ENCODE results near the gene MRPL44.

MRPL44 gene

GRCh38 chr2:223976635-223977226 is 19.5 kb downstream of the MRPL44 start:
- Mint-ChIP-seq H3K27ac (no peak overlapping the region), H3K36me3 (no peaks in the 10 kb centered on the region), H3K4me1 (no peaks in the 10 kb centered on the region), H3K4me3 (no peak overlapping the region), H3K9me3 (no peaks in the 10 kb centered on the region)
- ATAC-seq (peak; percentile 65), DNase-seq (ENCODE audit: low spot score in 2 of 2) (no peak)

- H3K36me3 Mint-ChIP-seq, result no peaks in the 10 kb centered on the region
- DNase-seq (ENCODE audit: low spot score in 2 of 2), result no peak
- no peak for ATAC-seq
- no peaks in the 10 kb centered on the region for H3K4me1 Mint-ChIP-seq
- no peaks in the 10 kb centered on the region for H3K9me3 Mint-ChIP-seq
- H3K4me3 Mint-ChIP-seq, result no peak overlapping the region
- H3K27ac Mint-ChIP-seq, result no peak overlapping the region
Measured at GRCh38 chr2:223978451-223978850, 21.2 kb downstream of the MRPL44 start.

GRCh38 chr2:223979730-223980396 is 22.6 kb downstream of the MRPL44 start:
- Mint-ChIP-seq H3K4me1 (no peaks in the 10 kb centered on the region), H3K4me3 (no peak overlapping the region), H3K36me3 (no peaks in the 10 kb centered on the region), H3K27ac (no peak overlapping the region), H3K9me3 (no peaks in the 10 kb centered on the region)
- ATAC-seq, result no peak
- no peak for DNase-seq (ENCODE audit: low spot score in 2 of 2)

GRCh38 chr2:223980397-223980735 is 23.1 kb downstream of the MRPL44 start:
- no peak overlapping the region for H3K27ac Mint-ChIP-seq
- no peaks in the 10 kb centered on the region for H3K36me3 Mint-ChIP-seq
- no peak for DNase-seq (ENCODE audit: low spot score in 2 of 2)
- H3K9me3 Mint-ChIP-seq, result no peaks in the 10 kb centered on the region
- no peak for ATAC-seq
- no peak overlapping the region for H3K4me3 Mint-ChIP-seq
- H3K4me1 Mint-ChIP-seq, result no peaks in the 10 kb centered on the region

- no peak overlapping the region for H3K4me3 Mint-ChIP-seq
- DNase-seq (ENCODE audit: low spot score in 2 of 2), result no peak
- no peak for ATAC-seq
- no peak overlapping the region for H3K27ac Mint-ChIP-seq
- H3K4me1 Mint-ChIP-seq, result no peaks in the 10 kb centered on the region
- no peaks in the 10 kb centered on the region for H3K9me3 Mint-ChIP-seq
- no peaks in the 10 kb centered on the region for H3K36me3 Mint-ChIP-seq
Measured at GRCh38 chr2:223980803-223981202, 23.5 kb downstream of the MRPL44 start.

- DNase-seq (ENCODE audit: low spot score in 2 of 2) (no peak), ATAC-seq (no peak)
- H3K4me1 Mint-ChIP-seq, result no peaks in the 10 kb centered on the region
- no peaks in the 10 kb centered on the region for H3K9me3 Mint-ChIP-seq
- no peak overlapping the region for H3K27ac Mint-ChIP-seq
- H3K36me3 Mint-ChIP-seq, result no peaks in the 10 kb centered on the region
- H3K4me3 Mint-ChIP-seq, result no peak overlapping the region
Measured at GRCh38 chr2:223981241-223981640, 24.0 kb downstream of the MRPL44 start.

GRCh38 chr2:223989206-223989855 is 32.1 kb downstream of the MRPL44 start:
- Mint-ChIP-seq H3K4me1 (no peaks in the 10 kb centered on the region), H3K27ac (no peak overlapping the region)
- ATAC-seq, result no peak

GRCh38 chr2:223989856-223990232 is 32.6 kb downstream of the MRPL44 start:
- no peak overlapping the region for H3K4me3 Mint-ChIP-seq
- peaks cover 3% of the 10 kb centered on the region for H3K4me1 Mint-ChIP-seq
- no peaks in the 10 kb centered on the region for H3K9me3 Mint-ChIP-seq
- ATAC-seq (no peak), DNase-seq (ENCODE audit: low spot score in 2 of 2) (no peak)
- no peaks in the 10 kb centered on the region for H3K36me3 Mint-ChIP-seq
- H3K27ac Mint-ChIP-seq, result no peak overlapping the region

More at GRCh38 chr2:223989206-223989855, 32.1 kb downstream of the MRPL44 start:
- Mint-ChIP-seq H3K4me3 (no peak overlapping the region), H3K36me3 (no peaks in the 10 kb centered on the region), H3K9me3 (no peaks in the 10 kb centered on the region)
- no peak for DNase-seq (ENCODE audit: low spot score in 2 of 2)

GRCh38 chr2:223991611-223992010 is 34.3 kb downstream of the MRPL44 start:
- peaks cover 5% of the 10 kb centered on the region for H3K36me3 Mint-ChIP-seq
- peaks cover 6% of the 10 kb centered on the region for H3K4me1 Mint-ChIP-seq
- no peak overlapping the region for H3K27ac Mint-ChIP-seq
- DNase-seq (ENCODE audit: low spot score in 2 of 2) (no peak), ATAC-seq (no peak)
- no peaks in the 10 kb centered on the region for H3K9me3 Mint-ChIP-seq
- no peak overlapping the region for H3K4me3 Mint-ChIP-seq

GRCh38 chr2:223993634-223994232 is 36.5 kb downstream of the MRPL44 start:
- H3K4me1 Mint-ChIP-seq, result peaks cover 6% of the 10 kb centered on the region

GRCh38 chr2:223994562-223995162 is 37.4 kb downstream of the MRPL44 start:
- peak; percentile 60 for ATAC-seq
- Mint-ChIP-seq H3K4me1 (peaks cover 6% of the 10 kb centered on the region), H3K36me3 (peaks cover 5% of the 10 kb centered on the region), H3K9me3 (no peaks in the 10 kb centered on the region), H3K4me3 (no peak overlapping the region), H3K27ac (peak overlapping the region; percentile 80)
- no peak for DNase-seq (ENCODE audit: low spot score in 2 of 2)

More at GRCh38 chr2:223993634-223994232, 36.5 kb downstream of the MRPL44 start:
- Mint-ChIP-seq H3K27ac (no peak overlapping the region), H3K4me3 (no peak overlapping the region), H3K9me3 (no peaks in the 10 kb centered on the region), H3K36me3 (peaks cover 5% of the 10 kb centered on the region)
- DNase-seq (ENCODE audit: low spot score in 2 of 2) (peak; percentile 23 to 63), ATAC-seq (peak; percentile 59)

GRCh38 chr2:223995569-223995968 is 38.3 kb downstream of the MRPL44 start:
- ATAC-seq, result peak; percentile 58

GRCh38 chr2:223996391-223996790 is 39.1 kb downstream of the MRPL44 start:
- Mint-ChIP-seq H3K36me3 (peaks cover 5% of the 10 kb centered on the region), H3K4me3 (no peak overlapping the region), H3K4me1 (peaks cover 6% of the 10 kb centered on the region), H3K9me3 (no peaks in the 10 kb centered on the region), H3K27ac (peak overlapping the region; percentile 80)
- DNase-seq (ENCODE audit: low spot score in 2 of 2), result no peak
- ATAC-seq, result no peak

More at GRCh38 chr2:223995569-223995968, 38.3 kb downstream of the MRPL44 start:
- H3K9me3 Mint-ChIP-seq, result no peaks in the 10 kb centered on the region
- peaks cover 6% of the 10 kb centered on the region for H3K4me1 Mint-ChIP-seq
- peak overlapping the region; percentile 80 for H3K27ac Mint-ChIP-seq
- DNase-seq (ENCODE audit: low spot score in 2 of 2), result no peak
- no peak overlapping the region for H3K4me3 Mint-ChIP-seq
- H3K36me3 Mint-ChIP-seq, result peaks cover 5% of the 10 kb centered on the region

GRCh38 chr2:223997938-223998337 is 40.7 kb downstream of the MRPL44 start:
- Mint-ChIP-seq H3K9me3 (no peaks in the 10 kb centered on the region), H3K4me1 (peaks cover 6% of the 10 kb centered on the region), H3K36me3 (peaks cover 5% of the 10 kb centered on the region), H3K27ac (no peak overlapping the region), H3K4me3 (no peak overlapping the region)
- no peak for ATAC-seq
- DNase-seq (ENCODE audit: low spot score in 2 of 2), result no peak

GRCh38 chr2:223998948-223999347 is 41.7 kb downstream of the MRPL44 start:
- DNase-seq (ENCODE audit: low spot score in 2 of 2), result no peak
- no peak overlapping the region for H3K4me3 Mint-ChIP-seq
- H3K27ac Mint-ChIP-seq, result no peak overlapping the region
- no peaks in the 10 kb centered on the region for H3K9me3 Mint-ChIP-seq
- H3K36me3 Mint-ChIP-seq, result peaks cover 5% of the 10 kb centered on the region
- ATAC-seq, result no peak
- peaks cover 6% of the 10 kb centered on the region for H3K4me1 Mint-ChIP-seq

All from stimulated activated effector memory CD8-positive, alpha-beta T cell treated with anti-CD3 and anti-CD28 coated beads, Interleukin-12 subunit alpha, Interleukin-12 subunit beta, amount 100 ng/mL, for 72 hours (primary cell).